Activated naive CD8-positive, alpha-beta T cell treated with anti-CD3 and anti-CD28 coated beads for 36 hours (primary cell): ENCODE data around the gene CORO2B. TPM values are rescaled to one million over a fixed set of nuclear protein-coding genes. Genes with fewer than 3 reads are reported as not detected.

Experiments
- DNase-seq: peaks from one replicate; pipeline ENCODE4 v3.0.0; 2021
- H3K27ac Mint-ChIP-seq: one replicate; pipeline ENCODE4 v1.8.0; 2022; ENCODE audit warnings: mild to moderate bottlenecking, moderate library complexity, mixed read lengths
- H3K27me3 Mint-ChIP-seq: one replicate; pipeline ENCODE4 v1.8.0; 2022; ENCODE audit warnings: mild to moderate bottlenecking, mixed read lengths
- H3K36me3 Mint-ChIP-seq: one replicate; pipeline ENCODE4 v1.8.0; 2021; ENCODE audit warnings: mild to moderate bottlenecking, mixed read lengths
- H3K4me1 Mint-ChIP-seq: one replicate; pipeline ENCODE4 v1.8.0; 2021; ENCODE audit warnings: mixed read lengths
- H3K4me3 Mint-ChIP-seq: one replicate; pipeline ENCODE4 v1.8.0; 2022; ENCODE audit warnings: mild to moderate bottlenecking, moderate library complexity, mixed read lengths
- H3K9me3 Mint-ChIP-seq: one replicate; pipeline ENCODE4 v1.8.0; 2022; ENCODE audit warnings: mixed read lengths
- total RNA-seq, 2 experiments: library from RNA; stranded (reverse); gene quantifications; one replicate each; pipeline ENCODE4 v1.2.3, GENCODE V29; 2021

CORO2B gene
- total RNA-seq, 2 experiments from 2014 or later, result not detected

DNA sequence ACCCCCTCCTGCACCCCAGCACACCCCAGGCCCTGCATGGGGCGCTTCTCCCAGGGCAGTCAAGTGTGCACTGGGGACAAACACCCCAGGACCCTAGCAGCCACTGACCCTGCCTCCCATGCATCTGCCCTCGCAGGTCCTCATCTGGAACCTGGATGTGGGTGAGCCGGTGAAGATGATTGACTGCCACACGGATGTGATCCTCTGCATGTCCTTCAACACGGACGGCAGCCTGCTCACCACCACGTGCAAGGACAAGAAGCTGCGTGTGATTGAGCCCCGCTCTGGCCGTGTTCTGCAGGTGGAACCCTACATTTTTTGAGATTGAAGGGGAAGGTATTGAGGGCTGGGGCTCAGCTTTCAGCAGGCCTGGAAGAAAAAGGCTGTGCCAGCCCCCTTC lies 132.6 kb downstream of the CORO2B start:
- DNase-seq, result no peak
- no peaks in the 10 kb centered on the region for H3K4me1 Mint-ChIP-seq
- H3K36me3 Mint-ChIP-seq, result no peaks in the 10 kb centered on the region
- H3K4me3 Mint-ChIP-seq, result no peak overlapping the region
- peaks cover 4% of the 10 kb centered on the region for H3K27me3 Mint-ChIP-seq
- H3K9me3 Mint-ChIP-seq, result no peaks in the 10 kb centered on the region
- H3K27ac Mint-ChIP-seq, result no peak overlapping the region

DNA sequence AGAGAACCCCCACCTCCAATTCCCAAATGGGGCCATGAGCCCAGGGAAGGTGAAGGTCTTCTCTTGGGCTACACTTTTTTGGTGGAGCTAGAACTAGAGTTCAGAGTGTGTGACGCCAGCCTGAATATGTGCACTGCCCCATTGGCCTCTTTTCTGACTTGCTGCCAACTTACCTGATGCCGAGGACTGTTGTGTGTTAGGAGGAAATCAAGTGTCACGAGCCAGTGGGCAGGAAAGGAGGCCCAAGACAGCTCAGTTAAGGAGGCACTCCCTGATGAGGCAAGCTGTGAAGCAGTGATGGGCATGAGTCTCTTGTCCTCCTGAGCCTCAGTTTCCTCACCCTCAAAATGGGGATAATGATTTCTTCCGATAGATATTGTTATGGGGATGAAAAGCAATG lies 134.1 kb downstream of the CORO2B start:
- H3K27me3 Mint-ChIP-seq, result no peaks in the 10 kb centered on the region
- H3K4me1 Mint-ChIP-seq, result no peaks in the 10 kb centered on the region
- no peak overlapping the region for H3K27ac Mint-ChIP-seq
- DNase-seq, result no peak
- no peaks in the 10 kb centered on the region for H3K36me3 Mint-ChIP-seq
- H3K9me3 Mint-ChIP-seq, result no peaks in the 10 kb centered on the region
- H3K4me3 Mint-ChIP-seq, result no peak overlapping the region

DNA sequence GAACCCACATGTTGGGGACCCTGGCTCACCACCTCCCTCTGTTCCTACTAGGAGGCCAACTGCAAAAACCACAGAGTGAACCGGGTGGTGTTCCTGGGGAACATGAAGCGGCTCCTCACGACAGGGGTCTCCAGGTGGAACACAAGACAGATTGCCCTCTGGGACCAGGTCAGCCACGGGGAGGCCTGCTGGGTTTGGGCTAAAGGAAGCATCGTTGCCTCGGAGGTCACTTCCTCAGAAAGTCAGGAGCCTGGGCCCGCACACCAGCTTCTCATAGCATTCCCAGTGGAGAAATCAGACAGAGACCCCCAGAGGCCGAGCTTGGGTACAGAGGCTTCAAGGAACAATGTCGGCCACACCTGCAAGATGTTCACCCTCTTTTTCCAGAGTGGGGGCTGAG lies 135.1 kb downstream of the CORO2B start:
- Mint-ChIP-seq H3K4me3 (no peak overlapping the region), H3K4me1 (no peaks in the 10 kb centered on the region), H3K36me3 (no peaks in the 10 kb centered on the region), H3K27ac (no peak overlapping the region), H3K9me3 (no peaks in the 10 kb centered on the region), H3K27me3 (no peaks in the 10 kb centered on the region)
- no peak for DNase-seq

DNA sequence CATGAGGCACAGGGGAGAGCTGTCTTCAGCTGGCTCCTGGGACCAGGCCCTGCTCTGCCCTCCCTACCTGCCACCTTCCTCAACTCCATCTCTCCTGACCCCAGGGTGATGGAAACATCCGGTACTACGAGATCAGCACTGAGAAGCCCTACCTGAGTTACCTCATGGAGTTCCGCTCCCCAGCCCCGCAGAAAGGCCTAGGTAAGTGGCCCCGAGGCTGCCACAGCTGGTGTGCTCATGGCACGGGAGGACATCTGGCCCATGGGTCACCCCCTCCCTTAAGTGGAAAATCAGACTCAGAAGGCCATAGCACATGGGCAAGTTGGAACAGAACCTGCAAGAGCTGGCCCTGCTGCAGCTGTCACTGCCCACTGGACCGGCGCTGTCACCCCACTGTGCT lies 136.3 kb downstream of the CORO2B start:
- no peak overlapping the region for H3K4me3 Mint-ChIP-seq
- no peaks in the 10 kb centered on the region for H3K27me3 Mint-ChIP-seq
- no peaks in the 10 kb centered on the region for H3K36me3 Mint-ChIP-seq
- no peaks in the 10 kb centered on the region for H3K4me1 Mint-ChIP-seq
- H3K27ac Mint-ChIP-seq, result no peak overlapping the region
- H3K9me3 Mint-ChIP-seq, result no peaks in the 10 kb centered on the region
- no peak for DNase-seq

DNA sequence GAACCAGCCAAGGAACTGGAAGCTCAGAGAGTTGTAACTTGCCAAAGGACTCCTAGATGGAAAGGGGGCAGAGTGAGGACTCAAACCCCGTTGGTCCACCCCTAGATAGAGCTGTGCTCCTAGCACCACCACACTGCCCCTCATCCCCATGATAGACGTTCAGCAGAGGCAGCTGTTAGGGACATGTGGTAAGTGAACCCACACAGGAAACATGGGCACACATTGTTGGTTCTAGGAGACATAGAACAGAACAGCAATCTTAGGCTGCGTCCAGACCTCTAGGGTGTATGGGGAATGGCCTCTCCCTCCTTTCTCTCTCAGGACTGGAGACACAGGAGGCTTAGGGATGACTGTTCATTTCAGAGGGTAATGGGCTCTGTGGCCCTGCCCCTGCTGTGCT lies 139.2 kb downstream of the CORO2B start:
- Mint-ChIP-seq H3K27ac (no peak overlapping the region), H3K9me3 (no peaks in the 10 kb centered on the region), H3K4me1 (no peaks in the 10 kb centered on the region), H3K27me3 (no peaks in the 10 kb centered on the region), H3K36me3 (no peaks in the 10 kb centered on the region), H3K4me3 (no peak overlapping the region)
- no peak for DNase-seq

DNA sequence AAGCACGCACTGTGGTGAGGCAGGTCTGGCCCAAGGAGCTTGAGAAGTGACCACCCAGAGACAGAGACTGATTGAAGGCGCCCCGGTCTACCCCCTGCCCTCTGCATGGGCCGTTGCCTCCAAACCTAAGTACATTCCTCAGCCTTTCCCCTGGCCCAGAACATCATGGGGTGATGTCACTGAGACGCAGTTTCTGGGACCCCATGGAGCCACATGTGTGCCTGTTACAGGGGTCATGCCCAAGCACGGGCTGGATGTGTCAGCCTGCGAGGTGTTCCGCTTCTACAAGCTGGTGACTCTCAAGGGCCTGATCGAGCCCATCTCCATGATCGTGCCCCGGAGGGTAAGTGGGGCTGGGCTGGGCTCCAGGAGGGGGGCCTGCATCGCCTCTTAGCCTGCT lies 139.7 kb downstream of the CORO2B start:
- Mint-ChIP-seq H3K27ac (no peak overlapping the region), H3K9me3 (no peaks in the 10 kb centered on the region), H3K4me1 (no peaks in the 10 kb centered on the region), H3K36me3 (no peaks in the 10 kb centered on the region), H3K4me3 (no peak overlapping the region), H3K27me3 (no peaks in the 10 kb centered on the region)
- DNase-seq, result no peak

DNA sequence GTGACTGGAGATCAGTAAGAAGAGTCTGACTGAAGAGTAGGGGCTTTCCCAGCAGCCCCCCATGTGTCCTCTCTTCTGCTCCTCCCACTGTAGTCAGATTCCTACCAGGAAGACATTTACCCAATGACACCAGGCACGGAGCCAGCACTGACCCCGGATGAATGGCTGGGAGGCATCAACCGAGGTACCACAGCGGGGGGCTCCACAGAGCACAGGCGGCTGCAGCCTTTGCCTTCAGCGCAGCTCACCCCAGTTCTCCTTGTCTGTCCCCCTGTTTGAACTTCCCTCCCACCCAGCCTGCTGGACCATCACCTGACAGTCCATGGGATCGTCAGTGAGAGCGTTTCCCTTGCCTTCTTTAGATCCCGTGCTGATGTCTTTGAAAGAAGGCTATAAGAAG lies 140.3 kb downstream of the CORO2B start:
- no peaks in the 10 kb centered on the region for H3K27me3 Mint-ChIP-seq
- H3K4me3 Mint-ChIP-seq, result no peak overlapping the region
- no peaks in the 10 kb centered on the region for H3K9me3 Mint-ChIP-seq

DNA sequence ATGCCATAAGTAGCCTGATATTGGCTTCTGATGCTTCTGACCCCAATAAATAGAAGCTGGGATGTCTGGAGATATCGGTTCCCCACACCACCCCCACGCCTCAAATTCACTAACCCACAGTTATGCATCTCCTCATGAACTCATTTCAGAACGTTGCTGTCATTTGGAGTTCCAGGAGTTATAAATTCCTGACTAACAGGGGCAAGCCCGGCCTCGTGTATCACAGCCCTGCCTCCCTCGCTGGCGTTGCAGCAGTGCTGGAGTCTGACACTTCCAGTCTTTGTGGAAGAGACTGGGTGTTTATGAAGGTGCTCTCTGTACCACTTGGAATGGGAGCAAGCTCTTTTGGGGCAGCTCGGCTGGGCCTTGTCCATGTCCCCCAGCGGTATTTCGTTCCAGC lies 140.9 kb downstream of the CORO2B start:
- Mint-ChIP-seq H3K4me1 (no peaks in the 10 kb centered on the region), H3K27ac (no peak overlapping the region), H3K27me3 (no peaks in the 10 kb centered on the region), H3K9me3 (no peaks in the 10 kb centered on the region), H3K36me3 (no peaks in the 10 kb centered on the region), H3K4me3 (no peak overlapping the region)
- no peak for DNase-seq

More for the DNA sequence above, 140.3 kb downstream of the CORO2B start:
- no peaks in the 10 kb centered on the region for H3K36me3 Mint-ChIP-seq
- no peaks in the 10 kb centered on the region for H3K4me1 Mint-ChIP-seq
- no peak overlapping the region for H3K27ac Mint-ChIP-seq
- no peak for DNase-seq

DNA sequence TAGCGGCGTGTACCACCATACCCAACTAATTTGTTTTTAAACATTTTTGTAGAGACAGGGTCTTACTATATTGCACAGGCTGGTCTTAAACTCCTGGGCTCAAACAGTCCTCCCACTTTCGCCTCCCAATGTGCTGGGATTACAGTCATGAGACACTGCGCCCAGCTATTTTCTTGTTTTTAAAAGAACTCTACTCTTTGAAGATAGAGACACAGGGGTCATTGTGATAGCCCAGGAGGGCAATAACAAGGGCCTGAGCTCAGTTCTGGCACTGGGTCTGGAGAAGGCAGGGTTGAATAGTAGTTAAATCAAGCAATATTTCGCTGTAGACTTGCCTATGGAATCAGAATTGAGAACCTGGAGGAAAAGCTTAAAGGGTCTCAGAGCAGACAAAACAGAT lies 143.1 kb downstream of the CORO2B start:
- H3K36me3 Mint-ChIP-seq, result no peaks in the 10 kb centered on the region
- no peaks in the 10 kb centered on the region for H3K27me3 Mint-ChIP-seq
- H3K4me3 Mint-ChIP-seq, result no peak overlapping the region

DNA sequence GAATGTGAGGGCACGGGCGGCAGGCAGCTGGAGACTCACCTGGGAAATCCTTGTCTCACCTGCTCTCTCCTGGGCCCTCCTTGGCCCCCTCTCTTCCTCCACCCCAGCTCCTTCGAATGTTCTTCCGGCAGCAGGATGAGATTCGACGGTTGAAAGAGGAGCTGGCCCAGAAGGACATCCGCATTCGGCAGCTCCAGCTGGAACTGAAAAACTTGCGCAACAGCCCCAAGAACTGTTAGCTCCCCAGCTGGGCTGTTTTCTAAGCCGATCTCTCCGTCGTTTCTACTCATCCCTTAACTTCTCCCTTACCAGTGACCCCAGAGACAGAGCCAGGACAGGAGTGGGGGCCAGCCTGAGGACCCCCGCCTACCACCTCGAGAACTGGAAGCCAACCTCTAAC lies 146.9 kb downstream of the CORO2B start:
- Mint-ChIP-seq H3K4me1 (no peaks in the 10 kb centered on the region), H3K27me3 (no peaks in the 10 kb centered on the region), H3K9me3 (no peaks in the 10 kb centered on the region), H3K27ac (no peak overlapping the region), H3K36me3 (no peaks in the 10 kb centered on the region), H3K4me3 (no peak overlapping the region)
- DNase-seq, result no peak

More for the DNA sequence above, 143.1 kb downstream of the CORO2B start:
- Mint-ChIP-seq H3K27ac (no peak overlapping the region), H3K9me3 (no peaks in the 10 kb centered on the region), H3K4me1 (no peaks in the 10 kb centered on the region)
- DNase-seq, result no peak

DNA sequence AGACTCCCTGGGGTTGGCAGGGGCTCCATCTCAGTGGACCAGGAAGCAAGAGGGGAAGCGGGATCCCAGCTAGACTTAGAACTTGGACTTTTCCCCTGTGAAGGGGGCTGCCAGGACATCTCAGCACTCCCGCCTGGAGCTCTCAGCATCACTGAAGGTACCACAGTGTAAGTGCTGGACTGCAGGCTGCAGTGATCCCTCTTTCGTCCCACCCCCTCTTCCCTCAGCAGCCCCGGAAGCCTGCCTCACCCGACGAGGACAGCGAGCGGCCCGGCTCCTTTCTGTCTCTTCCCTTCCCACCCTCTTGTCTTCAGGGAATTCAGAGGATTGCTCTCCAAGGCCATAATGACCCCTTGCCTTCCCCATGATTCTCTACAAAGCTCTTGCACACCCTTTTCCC lies 147.5 kb downstream of the CORO2B start:
- Mint-ChIP-seq H3K4me1 (no peaks in the 10 kb centered on the region), H3K4me3 (no peak overlapping the region), H3K36me3 (no peaks in the 10 kb centered on the region), H3K27me3 (no peaks in the 10 kb centered on the region), H3K9me3 (no peaks in the 10 kb centered on the region), H3K27ac (no peak overlapping the region)
- no peak for DNase-seq

DNA sequence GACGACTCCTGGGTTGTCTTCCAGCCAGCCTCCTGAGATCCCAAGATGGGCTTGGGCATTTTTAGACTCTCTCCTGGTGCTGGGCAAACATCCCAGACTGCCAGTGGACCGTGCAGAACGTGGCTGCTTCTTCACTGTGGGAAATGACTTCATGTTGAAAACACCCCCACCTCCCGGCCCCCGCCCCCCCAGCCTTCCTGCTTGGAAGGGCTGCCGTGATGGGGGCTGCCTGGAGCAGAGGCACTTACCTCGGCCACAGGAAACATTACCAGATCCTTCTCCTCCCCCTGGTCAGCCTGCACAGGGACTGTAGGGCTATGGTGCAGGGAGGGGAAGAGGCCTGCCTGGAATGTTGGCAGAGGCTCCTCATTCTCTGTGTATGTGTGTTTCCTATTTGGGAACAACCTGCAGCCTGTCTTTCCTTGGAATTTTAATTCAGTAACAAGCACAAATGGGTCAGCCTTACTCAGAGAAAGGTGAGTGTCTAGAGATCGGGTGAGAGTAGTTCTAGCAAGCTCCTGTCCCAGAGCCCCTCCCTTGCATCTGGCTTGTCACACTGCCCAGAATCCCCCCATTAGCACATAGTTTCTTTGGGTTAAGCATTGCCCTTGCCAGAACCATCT lies 151.1 kb downstream of the CORO2B start:
- H3K9me3 Mint-ChIP-seq, result no peaks in the 10 kb centered on the region
- no peaks in the 10 kb centered on the region for H3K4me1 Mint-ChIP-seq
- no peak overlapping the region for H3K4me3 Mint-ChIP-seq
- DNase-seq, result no peak
- no peaks in the 10 kb centered on the region for H3K36me3 Mint-ChIP-seq
- H3K27ac Mint-ChIP-seq, result no peak overlapping the region
- H3K27me3 Mint-ChIP-seq, result no peaks in the 10 kb centered on the region

DNA sequence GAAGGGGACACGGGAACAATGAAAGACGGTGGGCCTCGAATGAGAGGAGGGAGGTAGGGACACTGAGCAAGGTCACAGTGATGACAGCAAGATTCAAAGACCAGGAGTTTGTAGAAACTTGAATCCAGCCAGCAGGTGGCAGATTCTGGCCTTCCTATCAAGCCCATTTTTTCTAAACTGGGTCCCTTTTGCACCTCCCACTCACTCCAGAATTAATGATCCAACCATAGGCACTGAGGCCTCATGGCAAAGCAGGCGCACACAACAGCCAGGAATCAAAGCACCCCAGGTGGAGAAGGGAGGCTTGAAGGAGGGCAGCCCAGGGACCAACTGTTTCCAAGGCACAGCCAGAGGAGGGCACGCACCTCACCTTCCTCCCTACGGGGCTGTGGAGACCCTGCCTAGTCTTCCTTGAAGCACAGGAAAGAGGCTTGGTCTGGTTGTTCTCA lies 151.7 kb downstream of the CORO2B start:
- Mint-ChIP-seq H3K4me1 (no peaks in the 10 kb centered on the region), H3K9me3 (no peaks in the 10 kb centered on the region), H3K27me3 (no peaks in the 10 kb centered on the region), H3K27ac (no peak overlapping the region), H3K36me3 (no peaks in the 10 kb centered on the region), H3K4me3 (no peak overlapping the region)
- peak; percentile 6 for DNase-seq

DNA sequence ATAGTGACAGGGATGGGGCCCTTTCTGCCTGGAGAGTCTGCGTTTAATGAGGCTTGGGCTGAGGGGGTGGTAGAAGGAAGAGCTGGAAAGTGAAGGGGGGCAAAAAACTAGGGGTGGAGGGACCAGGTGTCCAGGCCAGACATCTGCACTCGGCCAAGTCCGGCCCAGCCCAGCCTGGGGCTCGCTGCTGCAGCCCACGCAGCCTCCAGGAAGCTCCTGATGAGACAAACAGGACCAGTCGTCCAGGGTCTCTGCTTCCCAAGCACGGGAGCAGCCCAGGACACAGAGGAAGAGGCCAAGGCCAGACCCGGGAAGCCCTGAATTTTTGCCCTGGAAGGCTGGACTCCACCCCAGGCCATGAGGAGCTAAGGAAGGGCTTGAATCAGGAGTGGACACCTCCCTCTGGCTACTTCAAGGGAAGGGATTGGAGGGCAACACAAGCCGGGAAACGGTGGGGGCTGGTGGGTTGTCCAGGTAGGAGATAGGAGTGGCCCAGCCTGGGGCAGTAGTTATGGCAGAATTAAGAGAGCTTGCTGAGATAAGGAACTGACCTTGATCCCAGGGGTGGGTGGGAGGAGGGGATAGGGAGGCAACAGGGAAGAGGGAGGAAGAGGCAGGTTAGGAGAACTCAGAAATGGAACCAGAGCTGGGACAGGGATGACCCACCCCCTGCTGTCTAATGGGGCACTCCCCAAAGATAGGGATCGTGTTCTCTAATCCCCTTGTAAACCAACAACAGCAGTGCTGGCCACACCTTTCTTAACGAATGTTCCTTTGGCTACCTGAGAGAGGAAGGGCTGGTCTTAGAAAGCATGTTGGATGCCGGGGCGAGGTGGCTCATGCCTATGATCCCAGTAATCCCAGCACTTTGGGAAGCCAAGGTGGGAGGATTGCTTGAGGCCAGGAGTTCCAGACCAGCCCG lies 152.4 kb downstream of the CORO2B start:
- Mint-ChIP-seq H3K36me3 (no peaks in the 10 kb centered on the region), H3K27ac (no peak overlapping the region), H3K4me1 (no peaks in the 10 kb centered on the region), H3K27me3 (no peaks in the 10 kb centered on the region), H3K9me3 (no peaks in the 10 kb centered on the region), H3K4me3 (no peak overlapping the region)
- no peak for DNase-seq

DNA sequence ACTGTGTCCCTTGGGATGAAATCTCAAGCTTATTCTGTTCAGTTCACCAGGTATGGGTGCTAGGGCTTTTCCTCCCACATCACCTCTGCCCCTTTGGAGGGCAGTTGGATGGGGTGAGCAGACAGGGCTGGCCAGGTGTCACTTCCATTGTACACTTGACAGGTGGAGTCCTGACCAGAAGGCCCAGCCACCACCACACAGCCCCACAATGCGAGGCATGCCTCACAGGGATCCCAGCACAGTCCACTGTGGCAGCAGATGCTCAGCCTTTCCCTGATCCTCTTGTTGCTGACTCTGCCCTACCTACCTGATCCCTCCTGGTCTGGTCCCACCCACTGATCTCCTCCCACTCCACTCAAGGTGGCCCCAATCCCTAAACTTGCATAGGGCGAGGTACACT lies 153.7 kb downstream of the CORO2B start:
- no peaks in the 10 kb centered on the region for H3K27me3 Mint-ChIP-seq
- no peak overlapping the region for H3K27ac Mint-ChIP-seq
- H3K4me1 Mint-ChIP-seq, result no peaks in the 10 kb centered on the region
- H3K36me3 Mint-ChIP-seq, result no peaks in the 10 kb centered on the region
- no peak for DNase-seq
- H3K9me3 Mint-ChIP-seq, result no peaks in the 10 kb centered on the region
- H3K4me3 Mint-ChIP-seq, result no peak overlapping the region

DNA sequence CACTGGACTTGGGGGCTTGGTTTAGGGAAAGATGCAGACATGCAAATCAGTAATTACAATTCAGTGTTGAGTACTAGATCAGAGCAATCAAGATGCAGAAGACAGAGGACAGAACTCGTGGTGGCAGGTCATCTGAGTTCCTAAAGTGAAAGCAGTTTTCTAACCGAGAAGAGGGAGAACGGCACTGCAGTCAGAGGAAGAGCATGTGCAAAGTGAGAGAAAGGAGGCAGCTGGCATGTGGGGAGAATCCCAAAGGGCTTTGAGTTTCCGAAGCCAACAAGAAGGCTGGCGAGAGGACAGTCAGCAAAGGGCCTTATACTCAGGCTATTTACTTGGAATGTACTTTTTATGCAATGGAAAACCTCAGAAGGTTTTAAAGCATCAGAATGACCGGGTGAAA lies 154.9 kb downstream of the CORO2B start:
- no peaks in the 10 kb centered on the region for H3K9me3 Mint-ChIP-seq
- H3K27ac Mint-ChIP-seq, result no peak overlapping the region
- no peaks in the 10 kb centered on the region for H3K4me1 Mint-ChIP-seq
- H3K4me3 Mint-ChIP-seq, result no peak overlapping the region
- H3K36me3 Mint-ChIP-seq, result no peaks in the 10 kb centered on the region
- H3K27me3 Mint-ChIP-seq, result peaks cover under 1% of the 10 kb centered on the region
- DNase-seq, result no peak
